Cardiac septum (tissue), 1 donor: ENCODE measurements around the gene ADCY2. TPM values are rescaled to one million over a fixed set of nuclear protein-coding genes. Genes with fewer than 3 reads are reported as not detected.

ENCODE experiments used
- DNase-seq: peaks from one replicate; pipeline ENCODE4 v3.0.0-alpha.2; 2020; ENCODE audit warnings: low spot score
- intact Hi-C: fragments of 100-400 bp; cut with DNase I; formaldehyde crosslinking; loops from one replicate; pipeline ENCODE4 v1.14.0; 2022
- total RNA-seq: library from RNA; stranded (reverse); fragmentation: NEBNext Ultra II Directional; extraction: Animal tissue kit (Norgen Biotek cat#: 25700); gene quantifications from one replicate; pipeline ENCODE4 v1.2.1, GENCODE V29; 2021
- donor health status: DM: no; HTN: no; CAD: no.

The ADCY2 gene
- total RNA-seq, 1 donor from 2014 or later, result 0.54 TPM

- DNase-seq, result no peak
- intact Hi-C loops, result no loop called here
These were observed 92.8 kb downstream of the ADCY2 start for GRCh38 chr5:7488734-7489133.

GRCh38 chr5:7492371-7492770 lies 96.4 kb downstream of the ADCY2 start:
- no peak for DNase-seq
- intact Hi-C loops, result no loop called here

- intact Hi-C loops, result no loop called here
- no peak for DNase-seq
These were observed 97.1 kb downstream of the ADCY2 start for GRCh38 chr5:7493081-7493480.

- intact Hi-C loops, result no loop called here
These were observed 97.7 kb downstream of the ADCY2 start for GRCh38 chr5:7493622-7494021.

GRCh38 chr5:7494481-7495130 lies 98.7 kb downstream of the ADCY2 start:
- no peak for DNase-seq
- intact Hi-C loops, result no loop called here

More at GRCh38 chr5:7493622-7494021, 97.7 kb downstream of the ADCY2 start:
- no peak for DNase-seq

GRCh38 chr5:7495131-7495517 lies 99.2 kb downstream of the ADCY2 start:
- intact Hi-C loops, result no loop called here
- DNase-seq, result no peak

GRCh38 chr5:7500256-7500655 lies 104.3 kb downstream of the ADCY2 start:
- intact Hi-C loops, result no loop called here
- no peak for DNase-seq

- intact Hi-C loops, result no loop called here
- DNase-seq, result no peak
These were observed 105.1 kb downstream of the ADCY2 start for GRCh38 chr5:7501061-7501460.

GRCh38 chr5:7503564-7503963 lies 107.6 kb downstream of the ADCY2 start:
- no peak for DNase-seq
- intact Hi-C loops, result no loop called here

- DNase-seq, result no peak
- intact Hi-C loops, result no loop called here
These were observed 119.5 kb downstream of the ADCY2 start for GRCh38 chr5:7515284-7515914.

GRCh38 chr5:7516253-7516652 lies 120.3 kb downstream of the ADCY2 start:
- DNase-seq, result no peak
- intact Hi-C loops, result no loop called here

GRCh38 chr5:7517006-7517405 lies 121.1 kb downstream of the ADCY2 start:
- intact Hi-C loops, result no loop called here
- DNase-seq, result no peak

GRCh38 chr5:7518947-7519560 lies 123.1 kb downstream of the ADCY2 start:
- no peak for DNase-seq
- intact Hi-C loops, result no loop called here

- DNase-seq, result no peak
- intact Hi-C loops, result no loop called here
These were observed 123.6 kb downstream of the ADCY2 start for GRCh38 chr5:7519564-7519963.

- intact Hi-C loops, result no loop called here
- DNase-seq, result no peak
These were observed 133.9 kb downstream of the ADCY2 start for GRCh38 chr5:7529880-7530279.

- intact Hi-C loops, result no loop called here
- DNase-seq, result no peak
These were observed 138.0 kb downstream of the ADCY2 start for GRCh38 chr5:7533941-7534340.

- intact Hi-C loops, result no loop called here
These were observed 138.6 kb downstream of the ADCY2 start for GRCh38 chr5:7534505-7534904.

GRCh38 chr5:7537573-7537972 lies 141.6 kb downstream of the ADCY2 start:
- intact Hi-C loops, result no loop called here
- no peak for DNase-seq

More at GRCh38 chr5:7534505-7534904, 138.6 kb downstream of the ADCY2 start:
- DNase-seq, result no peak

GRCh38 chr5:7539571-7539970 lies 143.6 kb downstream of the ADCY2 start:
- intact Hi-C loops, result no loop called here
- no peak for DNase-seq

GRCh38 chr5:7540736-7541485 lies 145.0 kb downstream of the ADCY2 start:
- DNase-seq, result no peak
- intact Hi-C loops, result no loop called here
